HG02970 (cell line): ENCODE measurements around the gene EFHC1.

Source experiments
- ATAC-seq: cut with Tn5 transposase; IDR thresholded peaks from one replicate; pipeline ENCODE4 v1.9.1; 2021; ENCODE audit warnings: mild to moderate bottlenecking, moderate library complexity, moderate number of reproducible peaks; ENCODE audit not compliant: unreplicated experiment, low FRiP score

EFHC1 gene

DNA sequence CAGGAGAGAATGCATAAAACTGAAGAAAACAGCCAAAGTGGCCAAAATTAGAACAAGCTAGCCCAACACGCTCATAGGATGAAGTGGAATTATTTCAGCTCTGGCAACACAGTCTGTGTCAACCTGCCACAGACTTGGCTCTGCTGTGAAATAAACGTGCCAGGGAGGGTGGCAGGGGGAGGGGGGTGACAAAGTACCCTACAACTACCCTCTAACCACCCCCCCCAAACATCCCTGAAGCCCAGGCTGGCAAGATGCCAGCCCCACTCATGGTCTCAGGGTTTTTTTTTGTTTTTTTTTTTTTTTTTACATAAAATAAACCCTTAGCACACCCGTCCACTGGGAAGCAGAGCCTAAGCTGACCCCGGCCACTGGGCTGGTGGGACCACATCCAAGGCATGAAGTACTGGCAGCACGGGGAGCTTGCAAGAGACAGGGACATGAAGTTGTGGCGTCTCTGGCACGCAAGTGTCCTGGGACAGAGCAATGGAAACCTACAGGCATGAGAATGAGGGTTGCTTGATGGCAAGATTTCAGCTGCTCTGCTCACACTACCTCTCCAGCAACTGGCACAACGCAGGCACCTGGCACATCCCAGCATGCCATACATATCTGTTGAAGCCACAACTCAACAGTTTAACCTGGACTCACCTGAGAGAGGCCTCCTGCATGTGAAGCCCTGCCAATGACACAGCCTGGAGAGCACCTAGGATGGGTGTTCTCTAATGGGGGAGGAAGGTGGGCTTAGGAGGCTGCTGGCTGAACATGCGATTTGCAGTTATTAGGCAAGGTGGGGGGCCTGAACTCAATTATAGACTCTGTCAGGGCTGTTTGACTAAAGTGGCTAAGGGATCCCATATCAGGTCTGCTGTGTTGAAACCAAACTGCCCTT is 80.3 kb downstream of the EFHC1 start:
- ATAC-seq = no peak

DNA sequence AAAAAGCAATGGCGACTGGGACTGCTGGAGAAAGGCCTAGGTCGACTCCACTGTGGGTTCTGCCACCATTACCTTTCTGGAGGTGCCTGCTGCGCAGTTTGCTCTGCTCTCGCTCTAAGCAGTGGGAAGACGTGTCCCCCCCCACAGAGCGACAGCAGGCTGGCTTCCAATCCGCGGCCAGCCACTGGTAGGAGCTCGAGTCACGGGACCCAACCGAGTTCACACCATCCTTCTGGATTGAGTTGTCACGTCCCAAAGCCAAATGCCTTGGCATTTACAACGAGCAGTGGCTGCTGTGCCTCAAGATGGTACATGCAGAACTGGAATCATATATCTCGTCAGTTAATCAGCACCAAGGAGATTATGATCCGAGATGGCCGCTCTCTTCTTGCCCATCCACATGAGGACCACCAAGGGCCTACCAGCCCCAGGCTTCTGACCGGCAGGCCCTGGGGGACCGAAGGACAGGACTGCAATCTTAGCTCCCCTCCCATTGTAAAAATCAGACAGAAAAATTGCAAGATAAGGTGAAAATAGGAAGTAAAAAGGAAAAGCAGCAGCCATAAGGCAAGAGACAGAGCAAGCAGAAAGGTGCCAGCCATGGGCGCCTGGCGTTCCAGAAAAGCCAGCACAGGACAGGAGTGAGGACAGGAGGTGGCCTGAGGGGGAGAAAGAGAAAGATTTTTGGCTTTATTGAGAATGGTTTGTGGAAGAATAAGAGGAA is 82.3 kb downstream of the EFHC1 start:
- ATAC-seq = no peak

DNA sequence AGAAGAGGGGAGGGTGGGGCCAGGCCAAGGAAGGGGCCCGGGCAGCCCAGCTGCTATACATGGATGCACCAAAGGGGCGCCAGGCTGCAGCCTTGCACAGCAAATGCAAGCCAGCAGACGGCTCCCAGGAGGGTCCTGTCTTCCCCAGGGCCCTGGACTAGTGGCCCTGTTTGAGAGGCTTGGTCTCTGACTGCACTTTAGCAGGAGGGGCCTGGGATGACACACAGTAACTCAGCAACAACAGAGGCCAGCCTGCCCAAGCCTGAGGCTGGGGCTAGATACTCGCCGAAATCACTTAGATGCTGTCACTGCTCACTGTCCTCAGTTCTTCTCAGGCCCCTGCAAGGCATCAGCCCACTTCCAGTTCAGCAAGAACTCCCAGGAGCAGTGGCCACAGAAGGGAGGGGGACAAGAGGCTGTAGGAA is 83.2 kb downstream of the EFHC1 start:
- no peak for ATAC-seq

DNA sequence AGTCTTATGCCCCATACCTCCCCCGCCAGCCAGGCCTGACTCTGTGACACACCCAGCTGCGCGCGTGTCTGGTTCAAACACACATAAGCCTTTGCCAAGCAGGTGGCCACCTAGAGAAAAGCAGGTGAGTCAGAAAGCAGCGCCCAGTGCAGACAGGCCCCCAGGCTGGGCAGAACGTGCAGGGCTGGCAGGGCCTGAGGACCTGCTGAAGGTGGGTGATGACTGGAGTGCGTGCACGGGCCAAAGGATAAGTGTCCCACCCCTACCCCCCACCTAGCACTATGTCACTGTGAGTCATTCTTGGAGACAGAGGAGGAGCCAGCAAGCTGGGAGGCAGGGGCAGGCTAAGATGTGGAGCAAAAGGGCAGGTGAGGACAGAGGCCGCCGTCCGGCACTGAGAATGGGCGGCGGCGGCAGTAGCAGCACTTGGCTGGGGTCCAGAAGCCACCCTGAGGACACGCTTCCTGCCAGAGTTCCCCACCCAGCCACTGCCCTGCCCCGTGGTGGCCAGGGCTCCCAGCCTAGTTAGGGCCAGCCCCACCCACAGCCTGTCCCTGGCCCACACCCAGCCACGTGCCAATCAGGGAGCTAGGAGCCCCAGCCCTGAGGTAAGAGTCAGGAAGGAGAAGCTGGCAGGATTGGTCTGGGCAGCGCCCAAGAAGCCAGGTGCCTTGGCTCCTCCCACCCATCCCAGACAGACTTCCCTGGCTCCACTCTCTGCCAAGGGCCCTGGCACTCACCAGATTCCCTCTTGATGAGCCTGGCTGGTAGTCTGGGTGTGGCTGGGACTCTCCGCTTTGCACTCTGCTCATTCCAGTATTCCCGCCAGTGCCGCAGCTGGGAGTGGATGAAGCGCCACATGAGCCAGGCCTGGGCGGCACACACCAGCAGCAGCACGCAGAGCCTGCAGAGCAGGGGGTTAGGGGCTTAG is 84.0 kb downstream of the EFHC1 start:
- ATAC-seq = no peak

DNA sequence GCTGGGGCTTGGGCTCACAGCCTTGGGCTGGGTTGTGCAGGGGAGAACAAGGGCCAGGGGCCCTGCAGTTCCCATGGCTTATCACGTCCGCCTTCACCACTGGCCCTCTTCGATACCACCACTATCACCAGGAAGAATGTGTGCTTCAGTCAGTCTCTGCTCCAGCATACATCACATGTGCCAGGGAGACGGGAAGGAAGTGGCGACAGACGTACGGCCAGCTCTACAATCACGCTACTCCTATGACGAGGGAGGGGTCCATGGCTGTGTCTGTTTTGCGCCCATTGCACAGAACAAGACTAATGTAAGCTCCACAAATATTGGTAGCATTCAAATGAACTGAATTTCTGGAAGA is 84.6 kb downstream of the EFHC1 start:
- ATAC-seq = no peak

DNA sequence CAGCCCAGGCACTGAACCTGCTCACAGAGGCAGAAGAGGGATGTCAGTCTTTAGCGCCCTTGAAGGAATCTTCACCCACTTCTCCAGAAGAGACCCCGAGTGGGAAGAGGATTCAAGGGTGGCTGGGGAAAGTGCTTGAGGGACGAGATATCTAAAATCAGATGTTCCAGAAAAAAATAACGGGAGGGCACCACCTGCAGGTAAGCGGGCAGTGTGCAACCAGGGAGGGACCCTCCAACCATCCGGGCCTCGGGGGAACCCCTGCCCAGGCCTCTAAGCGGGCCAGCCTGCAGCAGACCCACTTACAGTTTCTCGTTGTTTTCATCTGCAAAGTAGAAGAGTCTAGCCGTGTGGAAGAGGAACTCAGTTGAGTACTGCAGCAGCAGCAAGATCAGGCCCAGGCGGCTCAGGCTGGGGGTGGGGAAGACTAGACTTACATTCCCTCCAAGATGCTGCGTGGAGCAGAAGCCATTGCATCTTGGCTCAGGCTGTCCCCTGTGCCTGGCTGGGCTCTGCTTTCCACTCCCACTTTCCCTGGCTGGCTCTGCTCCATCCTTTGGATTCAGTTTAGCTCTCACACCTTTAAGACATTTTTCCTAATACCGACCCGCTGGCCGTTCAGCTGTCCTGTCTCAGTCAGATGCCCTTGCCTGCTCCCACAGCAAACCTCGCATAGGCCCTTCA is 85.7 kb downstream of the EFHC1 start:
- no peak for ATAC-seq

DNA sequence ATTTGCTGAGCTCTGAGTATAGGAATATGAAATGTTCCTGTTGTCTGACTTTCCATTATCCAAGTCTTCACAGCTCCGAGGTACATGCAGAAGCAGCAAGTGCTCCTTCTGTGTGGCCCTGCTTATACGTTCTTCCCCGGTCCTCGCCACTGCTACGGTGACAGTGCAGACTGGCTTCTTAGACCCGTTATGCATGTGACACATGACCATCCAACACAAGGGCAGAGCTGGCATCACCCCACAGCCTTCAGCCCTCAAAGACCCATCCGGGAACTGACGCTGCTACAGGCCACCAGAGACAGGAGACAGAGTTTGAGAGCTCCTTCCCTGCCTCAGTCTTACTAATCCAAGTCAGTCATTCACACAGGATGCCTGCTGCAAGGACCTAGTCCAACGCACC is 86.3 kb downstream of the EFHC1 start:
- ATAC-seq = no peak

DNA sequence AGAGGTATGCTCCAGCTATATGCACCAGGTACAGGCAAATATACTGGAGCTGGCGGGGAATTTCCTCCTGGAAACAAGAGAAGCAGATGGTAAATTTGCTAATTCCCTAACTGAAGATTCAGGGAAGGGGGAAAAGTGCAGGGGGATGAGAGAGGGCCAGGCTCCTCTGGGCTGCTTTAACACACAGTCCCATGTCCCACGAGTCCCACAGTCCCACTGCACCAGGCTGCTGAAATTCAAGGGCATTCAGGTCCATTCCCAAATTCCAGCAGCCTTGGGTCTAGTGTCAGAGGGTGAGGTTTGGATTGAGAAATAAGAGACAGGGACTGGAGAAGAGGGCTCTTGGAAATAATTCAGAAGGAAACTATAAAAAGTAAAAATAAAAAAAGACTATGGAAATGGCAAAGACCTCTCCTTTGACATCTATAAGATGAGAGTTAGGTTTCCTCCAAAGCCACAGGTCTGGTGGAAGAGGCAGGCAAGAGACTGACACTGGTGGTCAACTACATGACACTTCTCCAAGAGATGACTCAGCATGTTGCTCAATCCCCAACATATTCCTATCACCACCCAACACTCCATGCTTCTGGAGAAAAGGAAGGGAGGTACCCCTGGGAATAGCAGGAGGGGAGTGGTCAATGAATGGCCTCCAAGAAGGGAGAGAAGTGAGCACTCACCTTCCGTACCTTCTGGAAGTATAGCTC is 87.6 kb downstream of the EFHC1 start:
- no peak for ATAC-seq

DNA sequence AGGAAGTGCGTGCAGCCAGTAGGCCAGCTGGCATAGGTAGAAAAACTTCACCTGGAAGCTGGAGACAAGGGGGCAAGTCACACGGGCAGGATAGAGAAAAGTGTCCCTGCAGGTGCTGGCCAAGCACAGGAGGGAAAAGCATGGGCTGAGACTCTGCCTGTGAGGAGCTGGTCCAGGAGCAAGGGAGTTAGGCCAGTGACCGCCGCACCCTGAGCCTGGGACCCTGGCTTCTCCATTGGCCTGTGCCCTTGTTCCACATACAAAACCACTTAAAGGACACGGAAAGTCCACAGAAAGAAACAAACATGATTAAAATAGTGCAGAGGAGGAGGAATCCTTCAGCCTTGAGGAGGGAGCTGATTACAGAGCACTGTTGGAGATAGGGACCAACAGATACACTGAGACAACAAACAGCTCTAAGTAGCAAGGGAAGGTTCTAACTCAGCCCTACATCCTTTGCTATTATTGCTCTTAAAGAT is 88.2 kb downstream of the EFHC1 start:
- ATAC-seq = no peak

DNA sequence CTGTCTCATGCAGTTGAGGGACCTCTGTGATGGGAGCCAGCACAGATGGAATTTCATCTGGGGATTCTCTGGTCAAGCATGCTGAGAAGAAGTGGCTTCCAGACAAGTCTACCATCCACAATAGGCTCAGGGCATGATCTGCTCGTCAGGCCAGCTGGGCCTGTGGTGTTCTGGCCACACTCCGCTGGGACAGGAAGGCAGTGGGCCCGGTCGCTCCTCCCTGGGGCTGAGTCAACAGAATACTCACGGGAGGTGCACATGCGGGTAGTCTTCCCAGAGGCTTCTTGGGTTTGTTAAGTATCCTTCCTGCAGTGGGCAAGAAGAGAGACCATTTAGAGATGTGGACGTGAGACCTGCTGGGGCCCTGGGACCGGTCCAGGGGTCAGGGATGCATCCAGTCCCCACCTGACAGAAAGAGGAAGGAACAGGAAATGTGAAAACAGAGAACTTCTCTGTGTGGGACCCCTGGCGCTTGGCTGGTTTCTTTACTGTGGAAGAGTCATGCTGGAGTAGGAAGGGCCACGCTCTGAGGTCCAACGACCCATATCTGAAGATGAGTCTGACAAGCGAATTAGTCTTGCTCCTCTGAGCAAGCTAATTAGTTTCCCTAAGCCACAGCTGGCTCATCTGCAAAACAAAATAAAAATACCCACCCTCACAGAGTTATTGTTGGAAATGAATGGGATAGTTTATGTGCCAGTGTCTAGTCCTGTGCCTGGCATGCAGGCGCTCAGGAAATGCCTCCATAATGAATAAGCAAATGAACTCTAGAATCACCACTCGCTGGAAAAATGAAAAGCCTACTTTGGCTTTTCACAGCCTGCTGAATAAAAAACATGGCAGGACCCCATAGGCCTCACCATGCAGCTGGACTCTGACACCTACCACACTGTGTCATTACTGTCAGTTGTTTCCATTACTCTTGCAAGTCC is 89.4 kb downstream of the EFHC1 start:
- no peak for ATAC-seq

DNA sequence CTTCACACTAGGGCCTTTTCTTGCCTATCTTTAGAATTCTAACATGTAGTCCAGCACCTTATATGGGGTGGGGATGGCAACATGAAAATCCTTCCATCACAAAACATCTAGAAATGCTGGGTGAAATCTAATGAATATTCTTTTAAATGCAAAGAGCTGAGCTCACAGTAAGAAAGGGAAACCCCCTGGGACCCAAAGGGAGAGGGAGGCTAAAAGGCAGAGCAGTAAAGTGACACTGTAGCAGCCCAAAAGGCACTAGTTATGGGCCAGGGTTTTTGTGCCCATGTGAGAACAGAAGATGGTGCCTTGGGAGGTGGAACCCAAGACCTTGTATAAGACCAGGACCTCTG is 90.0 kb downstream of the EFHC1 start:
- ATAC-seq = no peak

DNA sequence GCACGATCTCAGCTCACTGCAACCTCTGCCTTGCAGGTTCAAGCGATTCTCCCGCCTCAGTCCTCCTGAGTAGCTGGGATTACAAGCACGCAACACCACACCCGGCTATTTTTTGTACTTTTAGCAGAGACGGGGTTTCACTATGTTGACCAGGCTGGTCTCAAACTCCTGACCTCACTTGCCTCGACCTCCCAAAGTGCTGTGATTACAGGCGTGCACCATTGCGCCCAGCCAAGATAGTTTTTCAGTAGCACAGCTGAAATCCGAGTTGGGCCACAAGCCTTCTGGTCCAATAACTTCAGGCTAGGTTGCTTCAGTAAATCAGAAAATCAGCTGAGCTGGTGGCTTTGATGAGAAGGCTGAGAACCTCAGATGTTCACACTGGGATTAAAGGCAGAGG is 91.0 kb downstream of the EFHC1 start:
- ATAC-seq = no peak

DNA sequence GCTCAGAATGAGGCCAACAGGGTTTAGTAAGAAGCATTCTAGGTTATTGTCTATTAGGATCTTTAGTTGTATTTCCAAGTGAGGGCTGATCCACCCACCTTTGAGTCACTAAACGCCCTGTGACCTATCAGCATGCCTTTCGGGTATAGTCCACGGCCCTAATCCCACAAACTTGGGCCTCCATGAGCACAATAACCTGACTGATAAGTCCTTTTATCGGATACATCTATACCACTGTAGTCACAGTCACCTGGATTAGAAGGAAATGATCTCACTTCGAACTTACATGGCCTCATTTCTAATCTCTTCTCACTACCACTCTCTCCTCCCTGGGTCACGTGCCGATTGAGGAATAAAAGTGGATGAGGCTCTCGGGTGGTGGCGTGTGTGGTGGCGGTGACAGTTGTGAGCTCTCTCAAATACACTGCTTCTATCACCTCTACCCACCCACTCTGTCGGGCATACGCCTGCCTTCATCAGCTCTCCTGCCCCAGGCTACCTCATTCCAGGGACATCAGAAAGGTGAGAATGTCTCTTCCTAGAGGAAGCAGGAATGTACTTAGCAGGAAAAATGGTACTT is 91.5 kb downstream of the EFHC1 start:
- no peak for ATAC-seq

DNA sequence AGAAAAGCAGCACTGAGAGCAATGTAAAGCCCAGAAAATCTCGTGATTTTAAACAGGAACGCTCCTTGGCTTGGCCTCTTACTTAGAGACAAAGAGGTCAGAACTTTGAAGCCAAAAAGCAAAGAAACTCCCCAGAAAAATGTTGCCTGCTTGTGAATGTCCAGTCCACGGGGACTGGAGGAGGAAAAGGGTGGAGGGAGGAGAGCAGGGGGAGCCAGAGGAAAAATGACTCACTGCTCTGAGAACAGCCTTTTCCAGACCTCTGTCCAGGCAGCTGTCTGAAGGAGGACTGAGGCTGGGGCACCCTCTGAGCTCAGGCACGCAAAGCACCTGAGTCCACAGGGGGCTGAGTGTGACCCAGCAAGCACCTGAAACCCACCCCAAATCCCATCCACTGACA is 92.1 kb downstream of the EFHC1 start:
- ATAC-seq = no peak

DNA sequence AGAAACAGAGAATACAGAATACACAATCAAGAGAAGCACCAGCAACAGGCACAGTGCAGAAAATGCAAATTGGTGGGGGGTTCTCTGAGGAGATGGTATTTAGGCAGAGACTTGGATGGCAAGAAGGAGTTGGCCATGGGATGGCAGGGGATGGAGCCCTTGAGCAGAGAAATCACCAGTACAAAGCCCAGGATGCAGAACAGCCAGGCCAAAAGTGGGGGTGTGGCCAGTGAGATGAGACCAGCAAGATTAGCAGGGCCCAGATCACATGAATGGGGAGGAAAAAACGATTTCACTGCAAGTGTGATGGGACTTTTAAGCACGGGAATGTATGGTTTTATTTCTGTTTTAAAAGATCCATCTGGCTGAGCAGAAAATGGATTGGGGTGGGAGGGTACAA is 93.3 kb downstream of the EFHC1 start:
- no peak for ATAC-seq

DNA sequence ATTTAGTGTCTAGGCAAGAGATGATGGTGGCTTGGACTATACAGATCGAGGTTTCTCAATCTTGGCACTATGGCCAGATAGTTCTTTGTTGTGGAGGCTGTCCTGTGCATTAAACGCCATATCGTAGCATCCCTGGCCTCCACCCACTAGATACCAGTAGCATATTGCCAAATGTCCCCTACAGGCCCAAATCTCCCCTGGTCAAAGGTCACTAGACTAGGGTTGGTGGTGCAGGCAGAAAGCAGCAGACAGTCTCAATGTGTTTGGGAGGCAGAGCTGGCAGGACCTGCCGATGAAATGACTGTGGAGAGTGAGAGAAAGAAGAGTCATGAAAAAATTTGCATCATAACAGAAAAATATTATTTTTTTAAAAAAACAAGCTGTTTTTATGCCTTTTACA is 93.8 kb downstream of the EFHC1 start:
- no peak for ATAC-seq

DNA sequence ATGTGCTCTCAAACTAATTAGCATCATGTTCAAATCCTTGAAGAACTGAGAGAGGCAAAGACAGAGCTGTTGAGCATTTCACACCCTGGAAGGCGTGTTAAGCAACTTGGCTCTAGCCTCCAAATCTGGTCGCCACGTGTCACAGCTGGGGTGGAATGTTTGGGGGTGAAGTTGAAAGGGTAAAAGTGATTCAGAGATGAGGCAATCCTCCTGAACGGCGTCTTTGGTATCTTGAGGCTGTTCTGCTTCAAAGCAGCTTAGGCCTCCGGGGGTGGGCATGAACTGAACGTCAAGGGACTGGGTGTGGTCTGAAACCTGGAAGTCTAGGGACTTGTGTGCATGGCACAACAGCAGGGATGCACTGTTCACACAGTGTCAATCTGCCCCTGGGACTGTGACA is 94.4 kb downstream of the EFHC1 start:
- ATAC-seq = no peak

DNA sequence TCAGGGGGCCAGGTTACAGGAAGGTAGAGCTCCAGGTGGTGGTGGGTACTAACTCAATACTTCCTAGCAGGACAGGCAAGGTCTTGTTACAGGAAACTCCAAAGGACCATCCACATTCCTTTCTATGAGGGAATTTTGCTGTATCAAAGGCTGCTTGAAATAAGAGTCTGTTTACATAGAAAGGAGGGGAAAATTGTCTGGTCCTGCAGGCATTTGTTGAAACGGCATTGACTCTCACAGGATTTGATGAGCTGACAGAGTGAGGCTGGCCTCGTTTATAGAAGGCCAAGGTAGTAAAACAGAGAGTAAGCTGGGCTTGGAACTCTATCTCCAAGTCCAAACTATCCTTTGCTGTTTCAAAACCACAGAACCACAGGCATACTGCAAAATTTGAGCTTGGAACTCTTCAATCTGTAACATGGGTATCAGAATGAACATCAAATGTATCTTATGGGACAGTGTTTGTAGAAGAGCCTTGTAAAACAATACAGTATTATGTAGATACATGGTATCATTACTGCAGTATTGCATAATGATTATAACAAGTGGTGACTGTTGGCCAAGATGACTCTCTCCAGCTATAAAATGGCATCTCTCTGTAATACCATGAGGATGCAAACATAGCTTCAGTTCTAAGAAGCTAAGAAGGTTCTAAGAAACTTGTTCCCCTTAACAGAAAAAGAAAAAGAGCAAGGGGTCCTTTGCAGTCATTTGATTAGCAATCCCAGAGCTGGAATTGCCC is 95.2 kb downstream of the EFHC1 start:
- ATAC-seq = no peak
